WTC11 (cell line): ENCODE measurements around the gene UBR4. TPM values are rescaled to one million over a fixed set of nuclear protein-coding genes. Genes with fewer than 3 reads are reported as not detected.

Source experiments
- ATAC-seq: fragments of 200-7000 bp; cut with Tn5 transposase; 2 replicates; pipeline ENCODE4 v1.10.0; 2021; ENCODE audit warnings: mild to moderate bottlenecking, moderate library complexity
- CTCF ChIA-PET: fragments of 300-600 bp; sonication (Branson Sonifier 250); formaldehyde crosslinking; loops from one replicate; lab custom pipeline; 2021; ENCODE audit warnings: antibody characterized with exemption; lab: Charles Lee
- POLR2A ChIA-PET: fragments of 350-600 bp; sonication (Branson Sonifier 250); formaldehyde crosslinking; loops from one replicate; lab custom pipeline; 2021; ENCODE audit warnings: antibody characterized with exemption; lab: Charles Lee
- DNase-seq: peaks from one replicate; pipeline ENCODE4 v3.0.0; 2021; ENCODE audit warnings: low spot score
- H3K27ac Mint-ChIP-seq: 2 replicates; pipeline ENCODE4 v1.8.0; 2021; ENCODE audit warnings: mixed read lengths
- H3K27me3 Mint-ChIP-seq: 2 replicates; pipeline ENCODE4 v1.8.0; 2021; ENCODE audit warnings: low read depth, mild to moderate bottlenecking, moderate library complexity, mixed read lengths
- H3K36me3 Mint-ChIP-seq: 2 replicates; pipeline ENCODE4 v1.8.0; 2021; ENCODE audit warnings: mixed read lengths
- H3K4me1 Mint-ChIP-seq: 2 replicates; pipeline ENCODE4 v1.8.0; 2022; ENCODE audit warnings: mixed read lengths
- H3K4me3 Mint-ChIP-seq: 2 replicates; pipeline ENCODE4 v1.8.0; 2021; ENCODE audit warnings: mild to moderate bottlenecking, moderate library complexity, mixed read lengths
- H3K9me3 Mint-ChIP-seq: 2 replicates; pipeline ENCODE4 v1.8.0; 2021; ENCODE audit warnings: mixed read lengths
- E2F4 ChIP-seq: sonication (generic); formaldehyde crosslinking; IDR thresholded peaks from 2 replicates; pipeline ENCODE4 v1.8.1; 2022; ENCODE audit warnings: low read depth, mild to moderate bottlenecking, moderate library complexity, missing genetic modification reagents, borderline replicate concordance
- ETV6 ChIP-seq: sonication (generic); formaldehyde crosslinking; IDR thresholded peaks from 2 replicates; pipeline ENCODE4 v1.8.1; 2022; ENCODE audit warnings: mild to moderate bottlenecking, missing genetic modification reagents
- FOXK1 ChIP-seq: sonication (generic); formaldehyde crosslinking; IDR thresholded peaks from 2 replicates; pipeline ENCODE4 v1.8.0; 2022; ENCODE audit warnings: mild to moderate bottlenecking, moderate library complexity, missing genetic modification reagents
- GABPB1 ChIP-seq: sonication (generic); formaldehyde crosslinking; IDR thresholded peaks from 2 replicates; pipeline ENCODE4 v1.8.1; 2023; ENCODE audit warnings: mild to moderate bottlenecking, missing genetic modification reagents
- GRHL2 ChIP-seq: fragments of 250-450 bp; sonication (Bioruptor Pico); IDR thresholded peaks from 2 replicates; pipeline ENCODE4 v1.8.0; 2022; ENCODE audit warnings: mild to moderate bottlenecking, moderate library complexity; ENCODE audit not compliant: insufficient replicate concordance, severe bottlenecking
- JAZF1 ChIP-seq: fragments of 250-450 bp; sonication (Bioruptor Pico); IDR thresholded peaks from 2 replicates; pipeline ENCODE4 v1.9.0; 2021; ENCODE audit warnings: moderate library complexity, mild to moderate bottlenecking, inconsistent platforms
- MXD4 ChIP-seq: fragments of 250-450 bp; sonication (Bioruptor Pico); IDR thresholded peaks from 2 replicates; pipeline ENCODE4 v1.8.0; 2021; ENCODE audit warnings: mild to moderate bottlenecking, moderate library complexity, borderline replicate concordance
- OVOL2 ChIP-seq: fragments of 250-450 bp; sonication (Bioruptor Pico); IDR thresholded peaks from 2 replicates; pipeline ENCODE4 v1.9.0; 2021; ENCODE audit warnings: mild to moderate bottlenecking, borderline replicate concordance
- RORB ChIP-seq: fragments of 250-450 bp; sonication (Bioruptor Pico); IDR thresholded peaks from 2 replicates; pipeline ENCODE4 v1.9.0; 2021; ENCODE audit warnings: mild to moderate bottlenecking
- SMAD3 ChIP-seq: sonication (generic); formaldehyde crosslinking; IDR thresholded peaks from 2 replicates; pipeline ENCODE4 v1.8.0; 2022; ENCODE audit warnings: missing genetic modification reagents, mild to moderate bottlenecking, borderline replicate concordance
- TEAD4 ChIP-seq: sonication (generic); formaldehyde crosslinking; IDR thresholded peaks from 2 replicates; pipeline ENCODE4 v1.8.0; 2022; ENCODE audit warnings: mild to moderate bottlenecking, missing genetic modification reagents
- ZNF138 ChIP-seq: sonication (generic); formaldehyde crosslinking; conservative IDR thresholded peaks from 2 replicates; pipeline ENCODE4 v1.8.1; 2022; ENCODE audit warnings: mild to moderate bottlenecking, moderate library complexity, missing genetic modification reagents
- ZNF396 ChIP-seq: fragments of 250-450 bp; sonication (Bioruptor Pico); IDR thresholded peaks from 2 replicates; pipeline ENCODE4 v1.8.0; 2021; ENCODE audit warnings: mild to moderate bottlenecking, moderate library complexity, borderline replicate concordance
- ZNF423 ChIP-seq: fragments of 250-450 bp; sonication (Bioruptor Pico); IDR thresholded peaks from 2 replicates; pipeline ENCODE4 v2.1.2; 2022; ENCODE audit warnings: mild to moderate bottlenecking, moderate library complexity
- ZNF532 ChIP-seq: fragments of 250-450 bp; sonication (Bioruptor Pico); IDR thresholded peaks from 2 replicates; pipeline ENCODE4 v1.9.0; 2021; ENCODE audit warnings: mild to moderate bottlenecking, borderline replicate concordance
- total RNA-seq: library from RNA; stranded (reverse); gene quantifications from 3 replicates; pipeline ENCODE4 v1.2.3, GENCODE V29; 2021
- TF ChIP-seq, protein P1 (sequence below): fragments of 250-450 bp; sonication (Bioruptor Pico); IDR thresholded peaks from 2 replicates; pipeline ENCODE4 v1.9.0; 2021; ENCODE audit warnings: mild to moderate bottlenecking
- TF ChIP-seq, protein P2 (sequence below): sonication (generic); formaldehyde crosslinking; IDR thresholded peaks from 2 replicates; pipeline ENCODE4 v1.8.1; 2022; ENCODE audit warnings: mild to moderate bottlenecking, moderate library complexity, missing genetic modification reagents
- TF ChIP-seq, protein P3 (sequence below): sonication (generic); formaldehyde crosslinking; IDR thresholded peaks from 2 replicates; pipeline ENCODE4 v1.8.1; 2023; ENCODE audit warnings: mild to moderate bottlenecking, missing genetic modification reagents, moderate library complexity

UBR4 gene
- total RNA-seq, 1 experiment from 2014 or later, result 179 TPM

GRCh38 chr1:19100028-19100427 is 110.0 kb downstream of the UBR4 start:
- ATAC-seq (no peak), DNase-seq (no peak)
- POLR2A ChIA-PET, result no interaction called here
- H3K27ac Mint-ChIP-seq, result no peak overlapping the region
- peaks cover 93% of the 10 kb centered on the region for H3K36me3 Mint-ChIP-seq
- H3K4me1 Mint-ChIP-seq, result no peaks in the 10 kb centered on the region
- H3K4me3 Mint-ChIP-seq, result no peak overlapping the region
- CTCF ChIA-PET, result no interaction called here
- H3K27me3 Mint-ChIP-seq, result no peaks in the 10 kb centered on the region
- H3K9me3 Mint-ChIP-seq, result no peaks in the 10 kb centered on the region
- TF ChIP-seq, protein P1, sequence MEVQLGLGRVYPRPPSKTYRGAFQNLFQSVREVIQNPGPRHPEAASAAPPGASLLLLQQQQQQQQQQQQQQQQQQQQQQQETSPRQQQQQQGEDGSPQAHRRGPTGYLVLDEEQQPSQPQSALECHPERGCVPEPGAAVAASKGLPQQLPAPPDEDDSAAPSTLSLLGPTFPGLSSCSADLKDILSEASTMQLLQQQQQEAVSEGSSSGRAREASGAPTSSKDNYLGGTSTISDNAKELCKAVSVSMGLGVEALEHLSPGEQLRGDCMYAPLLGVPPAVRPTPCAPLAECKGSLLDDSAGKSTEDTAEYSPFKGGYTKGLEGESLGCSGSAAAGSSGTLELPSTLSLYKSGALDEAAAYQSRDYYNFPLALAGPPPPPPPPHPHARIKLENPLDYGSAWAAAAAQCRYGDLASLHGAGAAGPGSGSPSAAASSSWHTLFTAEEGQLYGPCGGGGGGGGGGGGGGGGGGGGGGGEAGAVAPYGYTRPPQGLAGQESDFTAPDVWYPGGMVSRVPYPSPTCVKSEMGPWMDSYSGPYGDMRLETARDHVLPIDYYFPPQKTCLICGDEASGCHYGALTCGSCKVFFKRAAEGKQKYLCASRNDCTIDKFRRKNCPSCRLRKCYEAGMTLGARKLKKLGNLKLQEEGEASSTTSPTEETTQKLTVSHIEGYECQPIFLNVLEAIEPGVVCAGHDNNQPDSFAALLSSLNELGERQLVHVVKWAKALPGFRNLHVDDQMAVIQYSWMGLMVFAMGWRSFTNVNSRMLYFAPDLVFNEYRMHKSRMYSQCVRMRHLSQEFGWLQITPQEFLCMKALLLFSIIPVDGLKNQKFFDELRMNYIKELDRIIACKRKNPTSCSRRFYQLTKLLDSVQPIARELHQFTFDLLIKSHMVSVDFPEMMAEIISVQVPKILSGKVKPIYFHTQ (CRISPR knock-in tag), result no peak
- TF ChIP-seq E2F4 (CRISPR knock-in tag), result no peak
- no peak for TF ChIP-seq SMAD3 (CRISPR knock-in tag)
- TF ChIP-seq GABPB1 (CRISPR knock-in tag), result no peak
- TF ChIP-seq ZNF138 (CRISPR knock-in tag), result no peak

DNA sequence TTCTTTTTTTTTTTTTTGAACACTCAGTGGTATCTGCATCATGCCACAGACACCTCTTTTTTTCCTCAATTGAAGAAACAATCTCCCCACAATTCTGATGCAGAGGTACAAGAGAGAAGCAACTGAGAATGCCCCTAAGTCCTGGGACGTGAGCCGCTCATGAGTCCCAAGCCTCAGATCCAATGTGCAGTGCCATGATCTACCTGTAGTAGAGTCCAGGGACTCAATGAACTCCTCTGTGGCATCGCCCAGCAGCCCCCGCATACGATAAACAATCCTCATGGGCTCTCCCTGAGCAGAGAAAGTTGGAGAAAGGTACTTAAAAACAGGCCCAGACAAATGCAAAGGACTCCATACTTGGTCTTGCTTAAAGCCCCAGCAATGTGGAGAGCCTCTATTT is 113.1 kb downstream of the UBR4 start:
- H3K4me1 Mint-ChIP-seq, result no peaks in the 10 kb centered on the region
- ChIA-PET CTCF (interaction anchor here (1.4 kb wide), 1 partner anchor 190 kb away, joined by 3 read pairs; no protein-coding TSS in a partner anchor), POLR2A (no interaction called here)
- ATAC-seq (no peak), DNase-seq (no peak)
- no peak overlapping the region for H3K27ac Mint-ChIP-seq
- no peaks in the 10 kb centered on the region for H3K27me3 Mint-ChIP-seq
- H3K4me3 Mint-ChIP-seq, result no peak overlapping the region
- TF ChIP-seq ZNF396 (CRISPR knock-in tag) (no peak), ZNF138 (CRISPR knock-in tag) (no peak), TEAD4 (CRISPR knock-in tag) (no peak), OVOL2 (CRISPR knock-in tag) (no peak), RORB (CRISPR knock-in tag) (no peak)
- peaks cover 95% of the 10 kb centered on the region for H3K36me3 Mint-ChIP-seq
- H3K9me3 Mint-ChIP-seq, result no peaks in the 10 kb centered on the region

GRCh38 chr1:19096036-19096833 is 113.8 kb downstream of the UBR4 start:
- Mint-ChIP-seq H3K27me3 (no peaks in the 10 kb centered on the region), H3K4me3 (no peak overlapping the region), H3K27ac (no peak overlapping the region), H3K9me3 (no peaks in the 10 kb centered on the region), H3K36me3 (peaks cover 93% of the 10 kb centered on the region), H3K4me1 (no peaks in the 10 kb centered on the region)
- ChIA-PET POLR2A (no interaction called here), CTCF (interaction anchor here (0.9 to 1.0 kb wide), 3 partner anchors 9 to 49 kb away, joined by 3 to 4 read pairs (median 3); no protein-coding TSS in a partner anchor)
- ATAC-seq, result peak; percentile 78
- no peak for DNase-seq
- TF ChIP-seq, protein P2, sequence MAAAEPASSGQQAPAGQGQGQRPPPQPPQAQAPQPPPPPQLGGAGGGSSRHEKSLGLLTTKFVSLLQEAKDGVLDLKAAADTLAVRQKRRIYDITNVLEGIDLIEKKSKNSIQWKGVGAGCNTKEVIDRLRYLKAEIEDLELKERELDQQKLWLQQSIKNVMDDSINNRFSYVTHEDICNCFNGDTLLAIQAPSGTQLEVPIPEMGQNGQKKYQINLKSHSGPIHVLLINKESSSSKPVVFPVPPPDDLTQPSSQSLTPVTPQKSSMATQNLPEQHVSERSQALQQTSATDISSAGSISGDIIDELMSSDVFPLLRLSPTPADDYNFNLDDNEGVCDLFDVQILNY (CRISPR knock-in tag), result no peak
- TF ChIP-seq, protein P3, sequence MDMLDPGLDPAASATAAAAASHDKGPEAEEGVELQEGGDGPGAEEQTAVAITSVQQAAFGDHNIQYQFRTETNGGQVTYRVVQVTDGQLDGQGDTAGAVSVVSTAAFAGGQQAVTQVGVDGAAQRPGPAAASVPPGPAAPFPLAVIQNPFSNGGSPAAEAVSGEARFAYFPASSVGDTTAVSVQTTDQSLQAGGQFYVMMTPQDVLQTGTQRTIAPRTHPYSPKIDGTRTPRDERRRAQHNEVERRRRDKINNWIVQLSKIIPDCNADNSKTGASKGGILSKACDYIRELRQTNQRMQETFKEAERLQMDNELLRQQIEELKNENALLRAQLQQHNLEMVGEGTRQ (CRISPR knock-in tag), result no peak
- TF ChIP-seq MXD4 (CRISPR knock-in tag) (no peak), JAZF1 (CRISPR knock-in tag) (no peak), FOXK1 (no peak), GRHL2 (no peak), ETV6 (CRISPR knock-in tag) (no peak), ZNF138 (CRISPR knock-in tag) (no peak), ZNF532 (CRISPR knock-in tag) (no peak), ZNF423 (no peak)
